Colonic mucosa (tissue), 4 donors: ENCODE data around the gene RAB11A. TPM values are rescaled to one million over a fixed set of nuclear protein-coding genes. Genes with fewer than 3 reads are reported as not detected.

Source experiments
- DNase-seq: peaks from one replicate; pipeline ENCODE4 v3.0.0-alpha.2; 2020
- H3K27ac ChIP-seq: fragments of 200-600 bp; one replicate; pipeline ENCODE4 v1.8.0; 2021
- H3K27me3 ChIP-seq: fragments of 200-600 bp; one replicate; pipeline ENCODE4 v1.8.0; 2021
- H3K36me3 ChIP-seq: fragments of 200-600 bp; one replicate; pipeline ENCODE4 v1.8.0; 2021
- H3K4me1 ChIP-seq: fragments of 200-600 bp; one replicate; pipeline ENCODE4 v1.8.0; 2021; ENCODE audit warnings: mild to moderate bottlenecking
- H3K4me3 ChIP-seq: fragments of 200-600 bp; one replicate; pipeline ENCODE4 v1.8.0; 2021
- H3K9ac ChIP-seq, 2 donors: one replicate each; pipeline ENCODE4 v1.7.0; 2013; ENCODE audit warnings: control low read depth in 2 of 2, low read depth in 2 of 2, low read length in 2 of 2
- H3K9me3 ChIP-seq: fragments of 200-600 bp; one replicate; pipeline ENCODE4 v1.8.0; 2021
- intact Hi-C: fragments of 100-400 bp; cut with DNase I; formaldehyde crosslinking; loops from one replicate; pipeline ENCODE4 v1.14.1; 2022
- total RNA-seq, 2 donors: library from RNA; stranded (reverse); fragmentation: NEBNext Ultra II Directional in 1 of 2; extraction: Animal tissue kit (Norgen Biotek cat#: 25700) in 1 of 2; gene quantifications; one replicate each; pipeline ENCODE4 v1.2.1, GENCODE V29; 2021
- TF ChIP-seq, protein P1 (sequence below): fragments of 200-600 bp; IDR thresholded peaks from one replicate; pipeline ENCODE4 v1.8.0; 2022; ENCODE audit warnings: antibody characterized with exemption, mild to moderate bottlenecking
- donor health status: healthy.
- donor health status: DM: no; HTN: no; CAD: no.
- donor health status: DM: no; HTN: no; CAD: no.

Gene RAB11A
- total RNA-seq, 2 donors from 2014 or later: 299 to 377 TPM

DNA sequence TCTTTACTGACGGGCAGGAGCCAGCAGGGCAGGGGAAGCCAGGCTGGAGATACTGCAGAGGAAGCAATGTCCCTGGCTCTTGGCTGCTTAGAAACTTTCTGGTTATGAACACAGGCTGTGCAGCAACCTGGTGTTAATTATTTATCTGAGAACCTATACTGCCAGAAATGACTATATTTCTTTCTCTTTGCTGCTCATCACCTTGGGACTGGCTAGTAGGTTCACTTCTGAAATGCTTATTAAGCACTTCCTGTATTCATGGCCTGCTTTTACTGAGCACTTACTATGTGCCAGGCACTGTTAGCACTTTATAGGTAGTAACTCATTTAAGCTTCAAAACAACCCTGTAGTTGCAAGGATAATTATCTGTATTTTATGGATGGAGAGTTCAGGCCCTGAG lies 57.6 kb downstream of the RAB11A start:
- Histone ChIP-seq H3K4me3 (no peak overlapping the region), H3K27me3 (no peaks in the 10 kb centered on the region), H3K9me3 (no peaks in the 10 kb centered on the region), H3K9ac (no peak overlapping the region), H3K36me3 (no peaks in the 10 kb centered on the region), H3K4me1 (no peaks in the 10 kb centered on the region), H3K27ac (no peak overlapping the region)
- TF ChIP-seq, protein P1, sequence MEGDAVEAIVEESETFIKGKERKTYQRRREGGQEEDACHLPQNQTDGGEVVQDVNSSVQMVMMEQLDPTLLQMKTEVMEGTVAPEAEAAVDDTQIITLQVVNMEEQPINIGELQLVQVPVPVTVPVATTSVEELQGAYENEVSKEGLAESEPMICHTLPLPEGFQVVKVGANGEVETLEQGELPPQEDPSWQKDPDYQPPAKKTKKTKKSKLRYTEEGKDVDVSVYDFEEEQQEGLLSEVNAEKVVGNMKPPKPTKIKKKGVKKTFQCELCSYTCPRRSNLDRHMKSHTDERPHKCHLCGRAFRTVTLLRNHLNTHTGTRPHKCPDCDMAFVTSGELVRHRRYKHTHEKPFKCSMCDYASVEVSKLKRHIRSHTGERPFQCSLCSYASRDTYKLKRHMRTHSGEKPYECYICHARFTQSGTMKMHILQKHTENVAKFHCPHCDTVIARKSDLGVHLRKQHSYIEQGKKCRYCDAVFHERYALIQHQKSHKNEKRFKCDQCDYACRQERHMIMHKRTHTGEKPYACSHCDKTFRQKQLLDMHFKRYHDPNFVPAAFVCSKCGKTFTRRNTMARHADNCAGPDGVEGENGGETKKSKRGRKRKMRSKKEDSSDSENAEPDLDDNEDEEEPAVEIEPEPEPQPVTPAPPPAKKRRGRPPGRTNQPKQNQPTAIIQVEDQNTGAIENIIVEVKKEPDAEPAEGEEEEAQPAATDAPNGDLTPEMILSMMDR: no peak
- intact Hi-C loops: no loop called here
- no peak for DNase-seq

- H3K27ac ChIP-seq: no peak overlapping the region
- no peak overlapping the region for H3K9ac ChIP-seq
- TF ChIP-seq, protein P1: no peak
- H3K36me3 ChIP-seq: no peaks in the 10 kb centered on the region
- H3K4me1 ChIP-seq: no peaks in the 10 kb centered on the region
- intact Hi-C loops: no loop called here
- DNase-seq: no peak
- no peaks in the 10 kb centered on the region for H3K27me3 ChIP-seq
- no peaks in the 10 kb centered on the region for H3K9me3 ChIP-seq
- H3K4me3 ChIP-seq: no peak overlapping the region
These were observed 58.3 kb downstream of the RAB11A start for GRCh38 chr15:65927545-65927944.

DNA sequence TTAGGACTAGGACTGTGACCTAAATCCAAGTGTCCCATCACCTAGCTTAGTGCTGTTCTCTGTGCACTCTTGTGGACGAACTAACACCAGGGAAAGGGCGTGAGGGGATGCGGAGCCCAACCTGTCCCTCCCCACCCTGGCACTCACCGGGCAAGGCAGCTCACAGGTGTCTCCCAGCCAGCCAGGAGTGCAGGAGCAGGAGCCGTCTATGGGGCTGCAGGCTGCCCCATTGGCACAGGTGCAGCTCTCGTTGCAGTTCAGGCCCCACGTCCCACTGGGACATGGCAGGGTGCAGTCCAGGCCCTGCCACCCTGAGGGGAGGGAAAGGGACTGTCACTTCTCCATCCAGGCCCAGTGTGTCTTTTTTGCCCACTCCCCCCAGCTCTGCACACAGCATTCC lies 60.3 kb downstream of the RAB11A start:
- no peaks in the 10 kb centered on the region for H3K36me3 ChIP-seq
- H3K4me3 ChIP-seq: no peak overlapping the region
- H3K4me1 ChIP-seq: no peaks in the 10 kb centered on the region
- no peak overlapping the region for H3K9ac ChIP-seq
- no peaks in the 10 kb centered on the region for H3K9me3 ChIP-seq
- no peak overlapping the region for H3K27ac ChIP-seq
- TF ChIP-seq, protein P1: no peak
- intact Hi-C loops: no loop called here
- H3K27me3 ChIP-seq: no peaks in the 10 kb centered on the region
- no peak for DNase-seq

GRCh38 chr15:65930134-65930533 lies 60.8 kb downstream of the RAB11A start:
- intact Hi-C loops: no loop called here
- Histone ChIP-seq H3K4me1 (no peaks in the 10 kb centered on the region), H3K27ac (no peak overlapping the region), H3K9ac (no peak overlapping the region), H3K9me3 (no peaks in the 10 kb centered on the region), H3K4me3 (no peak overlapping the region), H3K27me3 (no peaks in the 10 kb centered on the region), H3K36me3 (no peaks in the 10 kb centered on the region)
- DNase-seq: no peak
- TF ChIP-seq, protein P1: no peak

DNA sequence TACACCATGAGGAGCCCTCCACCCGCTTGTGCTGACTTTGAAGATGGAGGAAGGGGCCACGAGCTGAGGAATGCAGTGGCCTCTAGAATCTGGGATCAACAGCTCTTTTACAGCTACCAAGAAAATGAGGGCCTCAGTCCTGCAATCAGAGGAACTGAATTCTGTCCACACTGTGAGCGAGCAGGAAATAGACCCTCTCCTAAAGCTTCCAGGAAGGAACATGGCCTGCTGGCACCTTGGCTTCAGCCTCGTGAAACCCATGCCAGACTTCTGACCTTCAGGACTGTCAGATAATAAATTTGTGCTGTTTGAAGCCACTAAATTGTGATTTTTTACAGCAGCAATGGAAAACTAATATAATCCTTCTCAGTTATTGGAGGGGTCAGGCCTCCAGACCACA lies 61.9 kb downstream of the RAB11A start:
- H3K9ac ChIP-seq: no peak overlapping the region
- H3K9me3 ChIP-seq: no peaks in the 10 kb centered on the region
- H3K4me1 ChIP-seq: no peaks in the 10 kb centered on the region
- H3K4me3 ChIP-seq: no peak overlapping the region
- TF ChIP-seq, protein P1: no peak
- intact Hi-C loops: no loop called here
- no peaks in the 10 kb centered on the region for H3K27me3 ChIP-seq
- H3K36me3 ChIP-seq: no peaks in the 10 kb centered on the region
- DNase-seq: no peak
- no peak overlapping the region for H3K27ac ChIP-seq

- H3K36me3 ChIP-seq: no peaks in the 10 kb centered on the region
- H3K9me3 ChIP-seq: no peaks in the 10 kb centered on the region
- H3K9ac ChIP-seq: no peak overlapping the region
- H3K27me3 ChIP-seq: no peaks in the 10 kb centered on the region
- no peak overlapping the region for H3K4me3 ChIP-seq
- no peaks in the 10 kb centered on the region for H3K4me1 ChIP-seq
- DNase-seq: no peak
- TF ChIP-seq, protein P1: no peak
- intact Hi-C loops: no loop called here
- no peak overlapping the region for H3K27ac ChIP-seq
These were observed 66.1 kb downstream of the RAB11A start for GRCh38 chr15:65935391-65935790.
